GM19468 (cell line): ENCODE data around the gene DHRS12.
A peak's percentile ranks its signal among the peaks of the same experiment; 100 is the strongest.

Experiments
- ATAC-seq: cut with Tn5 transposase; IDR thresholded peaks from one replicate; pipeline ENCODE4 v1.9.1; 2021; ENCODE audit warnings: mild to moderate bottlenecking, moderate library complexity, moderate number of reproducible peaks; ENCODE audit not compliant: unreplicated experiment; ENCODE audit errors: extremely low read depth

DHRS12 gene, protein sequence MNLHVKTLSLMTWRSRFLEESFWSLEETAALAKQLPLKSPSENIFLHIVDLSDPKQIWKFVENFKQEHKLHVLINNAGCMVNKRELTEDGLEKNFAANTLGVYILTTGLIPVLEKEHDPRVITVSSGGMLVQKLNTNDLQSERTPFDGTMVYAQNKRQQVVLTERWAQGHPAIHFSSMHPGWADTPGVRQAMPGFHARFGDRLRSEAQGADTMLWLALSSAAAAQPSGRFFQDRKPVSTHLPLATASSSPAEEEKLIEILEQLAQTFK

DNA sequence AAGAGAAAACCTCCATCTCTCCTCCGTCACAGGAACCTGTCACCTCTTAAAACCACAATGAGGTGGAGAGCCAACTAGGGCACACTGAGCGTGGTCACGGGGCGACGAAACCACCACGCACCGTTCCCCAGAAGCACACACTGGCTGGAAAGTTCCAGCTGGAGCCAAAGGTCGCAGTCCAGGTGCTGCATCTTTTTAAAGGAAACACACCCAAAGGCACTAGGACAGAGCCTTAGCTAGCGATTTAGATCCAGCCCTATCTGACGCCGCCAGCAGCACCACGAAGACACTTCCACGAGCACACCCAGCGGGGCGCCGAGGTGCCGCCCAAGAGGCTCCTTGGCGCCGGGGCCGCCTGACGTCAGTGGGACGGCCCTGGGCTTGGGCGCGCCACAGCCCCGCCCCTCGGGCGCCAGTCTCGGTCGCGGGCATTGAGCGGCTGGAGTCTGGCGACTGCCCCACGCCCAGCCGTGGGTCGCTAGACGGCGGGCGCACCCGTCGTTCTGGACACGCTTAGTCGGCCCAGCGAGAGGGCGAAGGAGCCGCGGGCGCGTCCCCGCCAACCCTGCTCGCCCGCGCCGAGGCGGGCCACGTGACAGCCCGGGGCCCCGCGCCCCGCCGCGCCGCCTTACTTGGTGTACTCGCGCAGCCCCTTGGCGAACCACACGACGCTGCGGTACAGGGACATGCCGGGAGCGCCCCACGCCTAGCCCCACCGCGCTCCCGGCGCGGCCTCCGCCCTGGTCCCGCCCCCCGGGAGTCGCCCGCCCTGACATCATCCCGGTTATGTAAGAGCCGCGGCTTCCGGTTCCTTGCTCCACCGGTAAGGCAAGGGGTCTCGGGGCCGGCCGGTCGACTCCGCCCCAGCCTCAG, at the start of gene DHRS12:
Gene DHRS12, minus strand, starts transcription at position 742 of the 873 bp plus-strand sequence. CDS start 4,504 bp downstream, outside the sequence.
- peak; percentile 87 for ATAC-seq

DNA sequence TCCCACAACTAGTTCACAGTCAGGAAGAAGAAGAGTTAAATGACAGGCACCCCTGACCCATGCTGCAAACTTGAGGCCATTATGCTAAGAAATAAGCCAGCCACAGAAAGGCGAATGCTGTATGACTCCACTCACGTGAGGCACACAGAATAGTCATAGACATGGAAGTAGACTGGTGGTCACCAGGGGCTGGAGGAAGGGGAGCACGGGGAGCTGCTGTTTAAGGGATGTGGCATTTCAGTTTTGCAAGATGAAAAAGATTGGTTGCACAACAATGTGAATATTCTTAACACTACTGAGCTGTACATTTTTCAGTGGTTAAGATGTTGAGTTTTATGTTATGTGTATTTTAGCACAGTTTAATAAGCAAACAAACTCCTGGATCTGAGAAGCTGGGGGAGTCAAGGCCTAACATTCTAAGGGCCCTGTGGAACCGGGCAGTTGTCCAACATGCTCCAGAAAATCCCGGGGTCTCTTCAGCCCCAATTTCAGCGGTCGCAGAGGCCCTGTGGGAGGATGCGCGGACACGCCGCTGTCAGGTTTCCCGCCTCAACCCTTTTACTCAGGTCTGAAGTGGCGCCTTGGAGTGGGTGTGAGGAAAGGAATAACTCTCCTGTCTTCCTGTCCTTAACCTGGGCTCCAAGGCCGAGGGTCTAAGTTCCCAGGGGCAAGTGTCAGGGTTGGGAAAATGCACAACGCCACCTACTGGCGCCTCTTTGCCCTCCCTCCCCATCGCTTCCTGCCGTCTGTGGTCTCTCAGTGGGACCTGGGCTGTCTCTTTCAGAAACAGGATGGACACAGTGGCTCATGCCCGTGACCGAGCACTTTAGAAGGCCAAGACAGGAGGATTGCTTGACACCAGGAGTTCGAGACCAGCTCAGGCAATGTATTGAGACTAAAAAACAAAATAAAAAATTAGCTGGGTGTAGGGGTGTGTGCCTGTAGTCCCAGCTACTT, 45.5 kb upstream of the DHRS12 start:
- ATAC-seq = no peak

DNA sequence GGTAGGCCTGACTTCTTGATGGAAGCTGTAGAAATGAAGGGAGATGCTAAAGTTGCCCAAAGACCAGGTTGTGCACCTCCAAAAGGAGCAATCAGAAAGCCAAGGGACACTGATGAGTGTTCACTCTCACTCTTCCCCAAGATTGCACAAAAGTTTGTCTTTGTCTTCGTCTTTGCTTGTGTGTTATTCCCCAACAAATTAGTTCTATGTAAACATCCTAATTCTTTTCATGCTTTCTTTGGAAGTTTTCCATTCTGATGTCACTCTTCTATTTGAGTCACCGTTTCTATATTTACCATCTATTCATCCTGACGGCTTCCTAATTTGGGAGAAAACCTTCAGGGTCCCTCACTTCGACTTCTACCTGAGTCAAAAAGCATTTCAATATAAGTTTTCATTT, 44.7 kb upstream of the DHRS12 start:
- no peak for ATAC-seq

DNA sequence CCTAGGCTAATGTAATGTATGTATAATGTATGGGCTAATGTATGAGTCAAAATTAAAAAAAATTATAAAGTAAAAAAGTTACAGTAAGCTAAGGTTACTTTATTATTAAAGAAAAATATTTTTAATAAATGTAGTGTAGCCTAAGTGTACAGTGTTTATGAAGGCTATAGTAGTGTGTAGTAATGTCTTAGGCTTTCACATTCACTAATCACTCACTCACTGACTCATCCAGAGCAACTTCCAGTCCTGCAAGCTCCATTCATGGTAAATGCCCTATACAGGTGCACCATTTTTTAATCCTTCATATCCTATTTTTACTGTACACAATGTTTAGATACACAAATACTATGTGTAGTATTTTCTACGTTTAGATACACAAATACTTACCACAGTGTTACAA, 42.8 kb upstream of the DHRS12 start:
- no peak for ATAC-seq

DNA sequence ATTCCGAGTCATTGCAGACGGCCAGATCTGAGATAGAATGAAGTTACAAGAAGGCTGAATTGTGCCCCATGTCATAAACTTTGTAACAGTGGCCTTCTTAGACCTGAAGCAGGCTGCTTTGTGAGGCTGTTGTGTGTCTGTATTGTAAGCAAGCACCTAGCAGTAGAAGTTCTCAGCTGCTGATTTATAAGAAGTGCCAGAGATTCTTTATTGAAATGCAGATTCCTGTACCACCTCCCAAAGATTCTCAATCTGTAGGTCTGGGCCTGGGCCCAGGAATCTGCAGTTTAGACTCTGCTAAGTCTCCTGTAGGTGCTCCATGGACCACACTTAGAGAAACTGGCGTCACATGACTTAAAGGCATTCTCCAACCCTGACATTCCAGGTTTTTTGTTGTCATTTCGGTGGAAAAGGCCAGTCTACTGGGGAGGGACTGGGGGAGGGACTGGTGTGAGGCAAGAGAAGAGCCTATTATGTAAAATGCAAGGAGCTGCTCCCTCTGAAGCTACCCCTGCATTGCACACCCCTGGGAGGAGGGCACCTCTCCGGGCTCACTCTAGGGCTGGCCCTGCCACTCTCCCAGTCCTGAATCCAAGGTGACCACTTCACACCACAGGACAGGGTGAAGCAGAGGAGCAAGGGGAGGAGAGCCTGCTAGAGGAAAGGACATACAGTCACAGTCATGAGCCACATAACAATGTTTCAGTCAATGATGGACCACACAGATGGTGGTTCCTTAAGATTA, 41.8 kb upstream of the DHRS12 start:
- ATAC-seq = no peak

DNA sequence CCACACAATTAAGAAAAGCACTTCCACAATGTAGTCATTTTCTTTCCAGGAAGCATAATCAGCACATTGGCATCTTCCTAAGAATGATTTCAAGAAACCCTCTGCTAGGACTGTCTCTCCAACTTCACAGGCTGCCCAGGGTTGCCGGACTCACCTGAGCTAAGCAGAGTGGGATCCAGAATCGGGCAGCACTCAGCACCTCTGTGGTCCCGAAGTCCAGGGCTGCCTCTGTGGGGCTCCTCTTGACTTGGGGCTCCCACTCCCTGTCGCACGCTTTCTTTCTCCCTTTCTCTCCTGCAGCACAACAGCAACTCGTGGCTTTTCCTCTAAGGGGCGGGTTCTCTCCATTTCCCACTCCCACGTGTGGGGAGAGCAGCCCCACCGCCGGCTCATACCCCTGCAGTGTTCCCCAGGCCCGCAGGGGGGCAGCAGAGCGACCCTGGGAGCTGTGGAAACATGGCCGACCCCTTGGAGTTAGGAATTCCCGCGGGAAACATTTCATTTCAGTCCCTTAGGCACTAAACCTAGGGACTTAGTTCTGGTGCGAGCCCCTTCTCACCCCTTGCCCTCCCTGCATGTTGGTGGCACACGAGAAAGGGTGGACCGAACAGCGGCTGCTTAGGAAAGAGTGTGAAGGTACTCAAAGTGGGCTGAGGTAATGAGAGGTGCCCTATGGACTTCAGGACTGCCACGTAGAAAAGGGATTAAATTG, 41.1 kb upstream of the DHRS12 start, which contains the start of gene TMEM272:
Gene TMEM272, minus strand, starts transcription at position 316 of the 712 bp plus-strand sequence. CDS start 6,647 bp downstream, outside the sequence.
- no peak for ATAC-seq

DNA sequence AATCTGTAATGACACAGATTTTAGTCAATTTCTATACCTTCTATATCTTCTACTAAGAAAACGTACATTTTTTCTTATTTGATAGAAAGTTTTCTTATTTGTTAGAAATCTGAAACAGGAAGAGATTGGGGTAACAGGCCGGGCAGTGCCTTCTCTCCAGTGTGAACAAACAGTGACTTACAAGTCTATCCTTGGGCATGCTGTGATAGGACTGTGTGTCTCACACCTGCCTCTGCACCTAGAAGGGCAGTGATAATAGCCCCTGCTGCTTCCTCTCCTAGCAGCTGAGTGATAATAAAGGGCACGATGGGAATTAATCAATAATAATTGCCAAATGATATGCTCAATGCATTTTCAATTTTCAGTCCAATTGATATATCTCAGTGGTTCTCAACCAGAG, 39.6 kb upstream of the DHRS12 start:
- ATAC-seq = no peak

GRCh38 chr13:51841732-51842131, 37.8 kb upstream of the DHRS12 start:
- no peak for ATAC-seq

- no peak for ATAC-seq
Measured at GRCh38 chr13:51840917-51841316, 37.0 kb upstream of the DHRS12 start.

- ATAC-seq = no peak
Measured at GRCh38 chr13:51839711-51840540, 36.0 kb upstream of the DHRS12 start.

DNA sequence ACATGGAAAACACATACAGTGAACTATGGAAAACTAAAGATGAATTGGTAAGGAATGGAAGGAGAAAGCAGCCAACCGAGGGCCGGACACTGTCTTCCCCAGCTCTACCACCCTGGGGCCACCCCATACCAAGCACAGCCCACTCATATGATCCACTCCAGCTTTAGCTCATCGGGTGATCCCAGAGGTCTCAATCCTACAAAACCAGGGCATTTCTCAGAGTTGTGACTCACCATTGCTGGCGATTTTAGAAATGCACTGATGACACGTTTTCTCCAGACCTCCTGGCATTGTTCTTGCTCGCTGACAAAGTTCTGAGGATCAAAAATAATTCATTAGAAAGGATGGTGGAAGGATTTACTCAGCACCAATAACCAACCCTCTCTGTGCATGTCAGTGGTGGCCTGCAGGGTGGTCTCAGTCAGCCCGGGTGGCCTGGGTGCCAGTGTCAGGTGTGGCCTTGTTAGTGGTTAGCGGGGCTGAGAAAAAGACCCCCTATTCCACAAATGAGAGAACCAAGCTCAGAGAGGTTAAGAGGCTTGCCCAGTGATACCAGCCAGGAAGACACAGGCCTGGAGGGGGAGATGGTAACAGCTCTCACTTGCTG, 34.4 kb upstream of the DHRS12 start:
- ATAC-seq = no peak

DNA sequence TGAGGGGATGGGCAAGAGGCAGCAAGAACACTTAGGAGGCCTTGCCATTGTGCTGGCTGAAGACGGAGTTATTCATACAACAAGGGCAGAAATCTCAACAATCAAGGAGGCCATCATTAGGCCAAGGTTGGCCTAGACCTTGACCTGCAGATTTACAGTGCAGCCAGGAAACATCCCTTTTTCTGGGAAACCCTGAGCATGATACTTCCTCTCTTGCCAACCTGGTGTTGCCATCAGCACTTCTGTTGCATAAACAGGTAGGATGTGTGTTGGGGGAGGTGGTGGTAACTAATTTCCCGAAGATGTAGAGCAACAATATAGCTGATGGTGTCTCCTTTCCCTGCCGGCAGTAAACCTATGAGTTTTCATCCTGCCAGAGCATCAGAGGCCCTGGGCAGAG, 33.1 kb upstream of the DHRS12 start:
- no peak for ATAC-seq

DNA sequence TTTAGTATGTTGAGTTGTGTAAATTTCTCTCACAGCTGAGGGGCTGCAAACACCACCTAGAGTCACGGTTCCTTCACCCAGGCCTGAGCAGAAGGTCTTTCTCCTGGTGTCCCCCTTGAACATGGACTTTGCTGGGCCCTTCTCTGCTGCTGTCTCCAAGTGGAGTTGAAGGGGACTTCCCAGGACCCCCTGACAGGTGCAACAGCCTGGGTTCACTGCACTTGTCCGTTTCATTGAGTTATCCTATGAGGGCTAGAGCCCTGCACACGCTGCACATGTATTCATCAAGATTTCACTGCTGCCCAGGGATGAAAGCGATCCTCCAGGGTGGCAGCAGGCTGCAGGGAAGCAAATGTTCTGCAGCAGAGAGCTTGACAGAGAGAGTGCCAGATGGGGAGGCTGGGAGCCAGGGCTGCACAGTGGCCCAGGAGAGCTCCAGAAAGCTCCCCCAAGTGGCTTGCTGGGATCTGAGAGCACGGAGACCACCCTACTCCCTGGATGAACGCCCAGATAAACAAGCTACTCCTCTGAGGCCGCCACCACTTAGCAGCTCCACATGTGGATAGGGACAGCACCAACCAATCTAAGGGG, 30.7 kb upstream of the DHRS12 start:
- no peak for ATAC-seq

GRCh38 chr13:51833980-51834379, 30.0 kb upstream of the DHRS12 start:
- no peak for ATAC-seq

DNA sequence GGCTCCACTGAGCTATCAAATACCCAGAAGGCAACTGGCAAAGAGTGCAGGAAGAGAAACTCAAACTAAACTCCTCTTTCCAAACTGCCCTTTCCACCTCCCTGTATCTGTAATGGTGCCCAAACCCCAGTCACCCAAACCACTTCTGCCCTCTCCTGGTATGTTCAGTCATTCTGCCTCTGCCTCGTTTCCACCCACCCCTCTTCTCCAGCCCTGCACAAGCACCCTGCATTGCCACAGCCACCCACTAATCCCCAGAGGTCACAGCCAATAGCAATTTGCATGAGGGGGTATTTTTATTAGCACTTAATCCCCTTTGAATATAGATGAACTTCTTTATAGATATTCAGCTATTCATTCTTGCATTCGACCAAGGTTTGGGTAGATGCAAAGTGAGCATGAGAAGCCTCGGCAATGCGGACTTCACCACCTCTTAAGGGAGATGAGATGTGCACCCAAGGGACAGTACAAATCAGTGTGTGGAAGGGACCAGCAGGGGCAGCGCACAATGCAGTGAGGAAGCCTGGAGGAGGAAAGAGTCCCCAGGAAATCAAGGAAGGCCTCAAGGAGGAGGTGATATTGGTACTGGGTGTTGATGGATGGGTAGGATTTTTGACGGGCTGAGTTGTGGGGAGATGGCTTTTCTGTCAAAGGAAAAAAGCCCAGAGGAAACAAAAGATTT, 28.6 kb upstream of the DHRS12 start:
- no peak for ATAC-seq

DNA sequence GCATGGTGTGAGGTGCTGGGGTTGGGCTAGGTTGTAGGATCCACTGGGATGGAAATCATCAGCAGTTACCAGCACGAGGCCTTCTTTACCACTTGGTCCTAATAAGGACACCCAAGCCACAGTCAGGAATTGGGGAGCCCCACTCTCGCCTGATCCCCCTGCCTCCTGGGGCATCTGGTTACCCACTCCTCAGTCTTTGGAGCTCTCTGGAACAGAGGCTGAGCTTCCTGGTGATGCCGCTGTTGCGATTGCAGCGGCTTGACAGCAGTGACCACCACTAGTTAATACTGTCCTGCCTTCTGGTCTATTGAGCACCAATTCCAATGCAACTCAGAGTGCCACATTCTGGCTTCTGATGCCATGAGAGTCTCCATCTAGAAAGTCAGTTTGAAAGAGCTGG, 27.6 kb upstream of the DHRS12 start:
- no peak for ATAC-seq

GRCh38 chr13:51829568-51829899, 25.6 kb upstream of the DHRS12 start:
- ATAC-seq = no peak
